ENCODE measurements around the gene AVPR1B. TPM values are rescaled to one million over a fixed set of nuclear protein-coding genes. Genes with fewer than 3 reads are reported as not detected.

The AVPR1B gene
- not detected in 3 replicates for total RNA-seq
- long read RNA-seq = 0 reads

GRCh38 chr1:206117151-206117948 lies at the start of gene AVPR1B:
TSS of gene AVPR1B (minus strand) at chr1:206117388. CDS start at chr1:206116890, 498 bp downstream.
- DNase-seq (ENCODE audit: low spot score) = no peak

GRCh38 chr1:206145771-206146290 lies 28.6 kb upstream of the AVPR1B start:
- H3K27me3 Mint-ChIP-seq (ENCODE audit: low read depth) = peaks cover 24% of the 10 kb centered on the region
- H3K27ac Mint-ChIP-seq (ENCODE audit: unreplicated experiment) = no peak overlapping the region
- H3K4me1 Mint-ChIP-seq (ENCODE audit: low read depth) = no peaks in the 10 kb centered on the region
- peaks cover 7% of the 10 kb centered on the region for H3K9me3 Mint-ChIP-seq (ENCODE audit: low read depth)
- H3K36me3 Mint-ChIP-seq (ENCODE audit: low read depth) = no peaks in the 10 kb centered on the region
- no peak for DNase-seq (ENCODE audit: low spot score)
- TF ChIP-seq CTCF (IDR thresholded peaks at IDR 0.05) = no peak
- H3K4me3 Mint-ChIP-seq (ENCODE audit: unreplicated experiment) = no peak overlapping the region

More at GRCh38 chr1:206117151-206117948, at the start of gene AVPR1B:
- H3K27ac Mint-ChIP-seq (ENCODE audit: unreplicated experiment) = no peak within 1 kb of the TSS
- peak; percentile 58 for TF ChIP-seq CTCF (IDR thresholded peaks at IDR 0.05)
- peaks cover 19% of the 10 kb centered on the region for H3K9me3 Mint-ChIP-seq (ENCODE audit: low read depth)
- peaks cover 9% of the 10 kb centered on the region for H3K4me1 Mint-ChIP-seq (ENCODE audit: low read depth)
- peaks cover 18% of the 10 kb centered on the region for H3K27me3 Mint-ChIP-seq (ENCODE audit: low read depth)
- H3K4me3 Mint-ChIP-seq (ENCODE audit: unreplicated experiment) = peak within 1 kb of the TSS; percentile 67
- peaks cover 3% of the 10 kb centered on the region for H3K36me3 Mint-ChIP-seq (ENCODE audit: low read depth)

- Mint-ChIP-seq H3K27me3 (ENCODE audit: low read depth) (peaks cover 36% of the 10 kb centered on the region), H3K4me1 (ENCODE audit: low read depth) (no peaks in the 10 kb centered on the region), H3K9me3 (ENCODE audit: low read depth) (peaks cover 11% of the 10 kb centered on the region), H3K36me3 (ENCODE audit: low read depth) (peaks cover 3% of the 10 kb centered on the region), H3K4me3 (ENCODE audit: unreplicated experiment) (no peak overlapping the region), H3K27ac (ENCODE audit: unreplicated experiment) (no peak overlapping the region)
- DNase-seq (ENCODE audit: low spot score) = no peak
- TF ChIP-seq CTCF (IDR thresholded peaks at IDR 0.05) = no peak
Measured at GRCh38 chr1:206144605-206145004, 27.4 kb upstream of the AVPR1B start.

- DNase-seq (ENCODE audit: low spot score) = no peak
- no peak overlapping the region for H3K4me3 Mint-ChIP-seq (ENCODE audit: unreplicated experiment)
- peaks cover 3% of the 10 kb centered on the region for H3K36me3 Mint-ChIP-seq (ENCODE audit: low read depth)
- H3K9me3 Mint-ChIP-seq (ENCODE audit: low read depth) = peaks cover 11% of the 10 kb centered on the region
- TF ChIP-seq CTCF (IDR thresholded peaks at IDR 0.05) = no peak
- peaks cover 41% of the 10 kb centered on the region for H3K27me3 Mint-ChIP-seq (ENCODE audit: low read depth)
- no peaks in the 10 kb centered on the region for H3K4me1 Mint-ChIP-seq (ENCODE audit: low read depth)
- no peak overlapping the region for H3K27ac Mint-ChIP-seq (ENCODE audit: unreplicated experiment)
Measured at GRCh38 chr1:206143537-206144172, 26.5 kb upstream of the AVPR1B start.

- Mint-ChIP-seq H3K27ac (ENCODE audit: unreplicated experiment) (no peak overlapping the region), H3K4me1 (ENCODE audit: low read depth) (no peaks in the 10 kb centered on the region), H3K36me3 (ENCODE audit: low read depth) (peaks cover 5% of the 10 kb centered on the region), H3K27me3 (ENCODE audit: low read depth) (peaks cover 45% of the 10 kb centered on the region), H3K9me3 (ENCODE audit: low read depth) (peaks cover 9% of the 10 kb centered on the region), H3K4me3 (ENCODE audit: unreplicated experiment) (no peak overlapping the region)
- no peak for DNase-seq (ENCODE audit: low spot score)
- no peak for TF ChIP-seq CTCF (IDR thresholded peaks at IDR 0.05)
Measured at GRCh38 chr1:206142770-206143169, 25.6 kb upstream of the AVPR1B start.
